GM12891 (cell line): ENCODE measurements around the gene PTPRG.

Experiments used
- PAX5 ChIP-seq: IDR thresholded peaks from 2 replicates; pipeline ENCODE4 v1.6.1; 2011; ENCODE audit warnings: low read length, moderate library complexity, mild to moderate bottlenecking; ENCODE audit not compliant: insufficient read depth, severe bottlenecking
- POLR2A ChIP-seq: IDR thresholded peaks from 2 replicates; pipeline ENCODE4 v1.6.1; 2011; ENCODE audit warnings: low read depth, low read length, control low read depth
- POLR2AphosphoS5 ChIP-seq: IDR thresholded peaks from 2 replicates; pipeline ENCODE4 v1.6.1; 2011; ENCODE audit warnings: low read depth, low read length, control low read depth
- POU2F2 ChIP-seq: IDR thresholded peaks from 2 replicates; pipeline ENCODE4 v1.6.1; 2011; ENCODE audit warnings: low read depth, mild to moderate bottlenecking, control low read depth, low read length, moderate library complexity
- SPI1 ChIP-seq: IDR thresholded peaks from 2 replicates; pipeline ENCODE4 v1.6.1; 2011; ENCODE audit warnings: low read depth, low read length, control low read depth
- TAF1 ChIP-seq: IDR thresholded peaks from 2 replicates; pipeline ENCODE4 v1.6.1; 2011; ENCODE audit warnings: low read depth, low read length, control low read depth

- TF ChIP-seq POLR2A (no peak), POLR2AphosphoS5 (no peak), TAF1 (no peak), PAX5 (no peak), POU2F2 (no peak), SPI1 (no peak)
Measured at GRCh38 chr3:61793056-61793455, 231.7 kb downstream of the PTPRG start.
